ENCODE measurements around the gene LEKR1. TPM values are rescaled to one million over a fixed set of nuclear protein-coding genes. Genes with fewer than 3 reads are reported as not detected.

Gene LEKR1
- total and polyA plus RNA-seq, 2 of the 13 experiments (the other 11 are each of a cell fraction or from before 2014, with no cell fraction given), result 0.49 to 1.5 TPM

DNA sequence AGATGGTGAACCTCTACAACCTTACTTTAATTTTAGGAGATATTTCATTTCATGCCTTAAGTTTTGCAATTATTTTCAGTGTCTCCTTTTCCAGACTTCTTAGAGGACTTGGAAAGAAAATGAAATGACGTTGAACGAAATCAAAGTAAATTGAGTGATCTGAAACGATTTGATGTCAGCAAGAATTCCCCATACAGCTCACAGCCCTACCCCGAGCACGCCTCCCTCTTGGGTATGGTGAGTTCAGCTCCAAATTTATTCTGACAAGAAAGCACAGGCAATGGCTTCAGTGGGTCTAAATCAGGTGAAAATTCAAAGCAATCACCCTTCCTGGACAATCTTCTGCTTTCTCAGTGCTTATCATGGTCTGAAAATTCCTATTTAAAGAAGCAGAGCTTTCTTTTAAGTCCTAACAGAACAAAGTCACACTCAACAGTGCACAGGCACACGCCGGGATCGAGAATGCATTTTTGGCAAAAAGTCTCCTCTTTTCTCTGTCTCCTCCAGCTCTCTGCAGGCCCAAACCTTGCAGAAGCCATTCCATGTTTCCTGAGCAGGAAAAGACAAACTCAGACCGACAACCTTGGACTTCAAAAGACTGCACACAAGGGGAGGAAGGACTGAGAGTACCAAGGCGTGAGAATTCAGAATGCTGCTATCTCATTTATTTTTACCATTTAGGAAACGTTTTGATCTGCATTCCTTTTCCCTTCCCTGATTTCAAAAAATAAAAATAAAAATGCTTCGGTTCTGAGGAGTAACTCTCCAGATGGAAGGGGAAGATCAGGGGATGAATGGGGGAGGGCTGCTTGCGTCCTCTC lies 261.8 kb downstream of the LEKR1 start:
- ChIA-PET POLR2A (interaction anchor here (0.7 to 5.5 kb wide), 19 partner anchors 8 to 1282 kb away, joined by 3 to 204 read pairs (median 13); partner anchors contain the start of genes C3orf33, CCNL1, SSR3 and TIPARP), CTCF (ENCODE audit: low intra/inter-chr PET ratio, low total read pairs) (interaction anchor here (1.8 kb wide), 1 partner anchor 49 kb away, joined by 4 read pairs; no protein-coding TSS in a partner anchor)
- in situ Hi-C loops (cut with HindIII; ENCODE audit: extremely low pct_ligation_motif_present, low pct_unique_long_range_greater_than_20kb), result loop anchor here (10.0 kb wide), 1 partner anchor 413 kb away; the partner anchor contains the start of gene TIPARP
- DNase-seq (ENCODE audit: low spot score) (no peak), ATAC-seq (peak; percentile 22), FAIRE-seq (no peak)
- H3K9me3 ChIP-seq (ENCODE audit: low read length), result no peaks in the 10 kb centered on the region
- peak overlapping the region; percentile 56 to 67 (median 58) for H3K4me3 ChIP-seq (replicated peaks in 1 of 3; ENCODE audit: insufficient read depth in 1 of 3, low read depth in 2 of 3, low read length in 3 of 3)
- peak overlapping the region; percentile 92 for H3K4me2 ChIP-seq (ENCODE audit: low read depth, low read length)
- peak overlapping the region; percentile 42 for H2AFZ ChIP-seq (ENCODE audit: low read length)
- peaks cover 43% of the 10 kb centered on the region for H3K4me1 ChIP-seq (ENCODE audit: insufficient read depth, low read length)
- intact Hi-C loops (cut with micrococcal nuclease; ENCODE audit: unreplicated experiment), result loop anchor here (1.0 to 10.0 kb wide), 5 partner anchors 33 to 551 kb away; partner anchors contain the start of gene TIPARP
- no peaks in the 10 kb centered on the region for H3K27me3 ChIP-seq (ENCODE audit: control insufficient read depth in 1 of 2, insufficient read depth in 2 of 2, low read length in 2 of 2)
- TSS peak; percentile 94 for BruUV-seq (replicated peaks)
- H3K36me3 ChIP-seq (replicated peaks in 1 of 2; ENCODE audit: control insufficient read depth in 1 of 2, insufficient read depth in 2 of 2, low read length in 2 of 2), result no peaks in the 10 kb centered on the region
- no peaks in the 10 kb centered on the region for H4K20me1 ChIP-seq (ENCODE audit: insufficient read depth, low read length)
- 23% methylated on average over 13 of the region's 13 CpGs for WGBS (ENCODE audit: low lambda C conversion rate)
- peak overlapping the region; percentile 96 for H3K27ac ChIP-seq (ENCODE audit: extremely low read length, insufficient read depth, low read length)
- peak overlapping the region; percentile 85 for H3K9ac ChIP-seq (ENCODE audit: insufficient read depth, low read depth, low read length)
- no peaks in the 10 kb centered on the region for H3K79me2 ChIP-seq (ENCODE audit: insufficient read depth, low read length)
- no peak for TF ChIP-seq ZBTB3 (CRISPR knock-in tag; IDR thresholded peaks at IDR 0.05; ENCODE audit: borderline replicate concordance, low read depth)
- no peak for TF ChIP-seq GPN1 (CRISPR knock-in tag; IDR thresholded peaks at IDR 0.05; ENCODE audit: borderline replicate concordance)
- TF ChIP-seq ZFY (CRISPR knock-in tag; IDR thresholded peaks at IDR 0.05), result no peak
- TF ChIP-seq, protein P1, sequence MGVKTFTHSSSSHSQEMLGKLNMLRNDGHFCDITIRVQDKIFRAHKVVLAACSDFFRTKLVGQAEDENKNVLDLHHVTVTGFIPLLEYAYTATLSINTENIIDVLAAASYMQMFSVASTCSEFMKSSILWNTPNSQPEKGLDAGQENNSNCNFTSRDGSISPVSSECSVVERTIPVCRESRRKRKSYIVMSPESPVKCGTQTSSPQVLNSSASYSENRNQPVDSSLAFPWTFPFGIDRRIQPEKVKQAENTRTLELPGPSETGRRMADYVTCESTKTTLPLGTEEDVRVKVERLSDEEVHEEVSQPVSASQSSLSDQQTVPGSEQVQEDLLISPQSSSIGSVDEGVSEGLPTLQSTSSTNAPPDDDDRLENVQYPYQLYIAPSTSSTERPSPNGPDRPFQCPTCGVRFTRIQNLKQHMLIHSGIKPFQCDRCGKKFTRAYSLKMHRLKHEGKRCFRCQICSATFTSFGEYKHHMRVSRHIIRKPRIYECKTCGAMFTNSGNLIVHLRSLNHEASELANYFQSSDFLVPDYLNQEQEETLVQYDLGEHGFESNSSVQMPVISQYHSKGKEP (CRISPR knock-in tag; IDR thresholded peaks at IDR 0.05), result no peak
- TF ChIP-seq, protein P2, sequence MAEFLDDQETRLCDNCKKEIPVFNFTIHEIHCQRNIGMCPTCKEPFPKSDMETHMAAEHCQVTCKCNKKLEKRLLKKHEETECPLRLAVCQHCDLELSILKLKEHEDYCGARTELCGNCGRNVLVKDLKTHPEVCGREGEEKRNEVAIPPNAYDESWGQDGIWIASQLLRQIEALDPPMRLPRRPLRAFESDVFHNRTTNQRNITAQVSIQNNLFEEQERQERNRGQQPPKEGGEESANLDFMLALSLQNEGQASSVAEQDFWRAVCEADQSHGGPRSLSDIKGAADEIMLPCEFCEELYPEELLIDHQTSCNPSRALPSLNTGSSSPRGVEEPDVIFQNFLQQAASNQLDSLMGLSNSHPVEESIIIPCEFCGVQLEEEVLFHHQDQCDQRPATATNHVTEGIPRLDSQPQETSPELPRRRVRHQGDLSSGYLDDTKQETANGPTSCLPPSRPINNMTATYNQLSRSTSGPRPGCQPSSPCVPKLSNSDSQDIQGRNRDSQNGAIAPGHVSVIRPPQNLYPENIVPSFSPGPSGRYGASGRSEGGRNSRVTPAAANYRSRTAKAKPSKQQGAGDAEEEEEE (CRISPR knock-in tag; IDR thresholded peaks at IDR 0.05; ENCODE audit: borderline replicate concordance), result peak; percentile 83; the same call in 1 of the 2 replicates
- no peak for TF ChIP-seq NFATC3 (CRISPR knock-in tag; IDR thresholded peaks at IDR 0.05)
- TF ChIP-seq, protein P3, sequence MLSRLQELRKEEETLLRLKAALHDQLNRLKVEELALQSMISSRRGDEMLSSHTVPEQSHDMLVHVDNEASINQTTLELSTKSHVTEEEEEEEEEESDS (CRISPR knock-in tag; IDR thresholded peaks at IDR 0.05; ENCODE audit: borderline replicate concordance), result no peak
- TF ChIP-seq PPARG (CRISPR knock-in tag; conservative IDR thresholded peaks at IDR 0.05), result 0 out of 2 replicates have a peak, but pooled peaks have one; percentile 2
- TF ChIP-seq MAZ (IDR thresholded peaks at IDR 0.05; ENCODE audit: borderline replicate concordance, low read depth, low read length), result no peak
- no peak for TF ChIP-seq MAZ (CRISPR knock-in tag; IDR thresholded peaks at IDR 0.05; ENCODE audit: low read depth)
- 0 out of 2 replicates have a peak, but pooled peaks have one; percentile 9 for TF ChIP-seq ZNF678 (CRISPR knock-in tag; IDR thresholded peaks at IDR 0.05)
- TF ChIP-seq ZNF776 (CRISPR knock-in tag; IDR thresholded peaks at IDR 0.05), result no peak
- TF ChIP-seq, protein P4, sequence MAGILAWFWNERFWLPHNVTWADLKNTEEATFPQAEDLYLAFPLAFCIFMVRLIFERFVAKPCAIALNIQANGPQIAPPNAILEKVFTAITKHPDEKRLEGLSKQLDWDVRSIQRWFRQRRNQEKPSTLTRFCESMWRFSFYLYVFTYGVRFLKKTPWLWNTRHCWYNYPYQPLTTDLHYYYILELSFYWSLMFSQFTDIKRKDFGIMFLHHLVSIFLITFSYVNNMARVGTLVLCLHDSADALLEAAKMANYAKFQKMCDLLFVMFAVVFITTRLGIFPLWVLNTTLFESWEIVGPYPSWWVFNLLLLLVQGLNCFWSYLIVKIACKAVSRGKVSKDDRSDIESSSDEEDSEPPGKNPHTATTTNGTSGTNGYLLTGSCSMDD (CRISPR knock-in tag; IDR thresholded peaks at IDR 0.05), result no peak
- TF ChIP-seq RXRA (CRISPR knock-in tag; IDR thresholded peaks at IDR 0.05), result no peak
- TF ChIP-seq ZNF83 (CRISPR knock-in tag; IDR thresholded peaks at IDR 0.05; ENCODE audit: borderline replicate concordance), result no peak
- 0 out of 2 replicates have a peak, but pooled peaks have one; percentile 6 for TF ChIP-seq HDAC2 (CRISPR knock-in tag; IDR thresholded peaks at IDR 0.05)
- TF ChIP-seq PRMT3 (CRISPR knock-in tag; IDR thresholded peaks at IDR 0.05; ENCODE audit: borderline replicate concordance, low read depth), result no peak
- no peak for TF ChIP-seq HOXA3 (CRISPR knock-in tag; IDR thresholded peaks at IDR 0.05)
- TF ChIP-seq NCOR1 (IDR thresholded peaks at IDR 0.05; ENCODE audit: borderline replicate concordance, low read length), result peak; percentile 40; the same call in 1 of the 2 replicates
